GM19438 (cell line): ENCODE data around the gene GAL3ST1.
"Not testable (repeated sequence)": the region's sequence is repeated elsewhere in the genome, so short reads cannot be mapped to it uniquely, and the experiment has no call there.

Experiments used
- ATAC-seq: cut with Tn5 transposase; IDR thresholded peaks from one replicate; pipeline ENCODE4 v1.9.1; 2021; ENCODE audit warnings: low read depth; ENCODE audit not compliant: unreplicated experiment

GAL3ST1 gene

GRCh38 chr22:30574095-30574981, at the start of gene GAL3ST1:
TSS of gene GAL3ST1 (minus strand) at chr22:30574665. CDS start at chr22:30557392, 17,273 bp downstream.
- no peak for ATAC-seq

GRCh38 chr22:30619909-30620308, 45.4 kb upstream of the GAL3ST1 start:
- ATAC-seq = not testable (repeated sequence)

- ATAC-seq = no peak
These were observed 43.4 kb upstream of the GAL3ST1 start for GRCh38 chr22:30617819-30618218.

GRCh38 chr22:30615543-30615954, 41.1 kb upstream of the GAL3ST1 start:
- ATAC-seq = no peak

GRCh38 chr22:30614879-30615278, 40.4 kb upstream of the GAL3ST1 start:
- ATAC-seq = no peak

GRCh38 chr22:30614268-30614667, 39.8 kb upstream of the GAL3ST1 start:
- no peak for ATAC-seq

GRCh38 chr22:30612789-30613188, 38.3 kb upstream of the GAL3ST1 start:
- no peak for ATAC-seq

GRCh38 chr22:30611197-30611596, 36.7 kb upstream of the GAL3ST1 start:
- no peak for ATAC-seq

- no peak for ATAC-seq
These were observed 35.8 kb upstream of the GAL3ST1 start for GRCh38 chr22:30610299-30610698.

GRCh38 chr22:30609260-30610185, 35.1 kb upstream of the GAL3ST1 start:
- peak; percentile 40 for ATAC-seq

- no peak for ATAC-seq
These were observed 33.5 kb upstream of the GAL3ST1 start for GRCh38 chr22:30607939-30608338.

GRCh38 chr22:30607300-30607930, 33.0 kb upstream of the GAL3ST1 start:
- ATAC-seq = no peak

- no peak for ATAC-seq
These were observed 32.2 kb upstream of the GAL3ST1 start, which contains the start of gene TCN2 for GRCh38 chr22:30606455-30607299. TSS of gene TCN2 (plus strand) at chr22:30607174. CDS start at chr22:30607332, 158 bp downstream.

GRCh38 chr22:30605449-30606110, 31.1 kb upstream of the GAL3ST1 start:
- ATAC-seq = no peak

GRCh38 chr22:30604723-30605122, 30.3 kb upstream of the GAL3ST1 start:
- no peak for ATAC-seq

- no peak for ATAC-seq
These were observed 29.3 kb upstream of the GAL3ST1 start for GRCh38 chr22:30603801-30604200.

- ATAC-seq = no peak
These were observed 27.6 kb upstream of the GAL3ST1 start for GRCh38 chr22:30602049-30602448.

- ATAC-seq = no peak
These were observed 27.0 kb upstream of the GAL3ST1 start for GRCh38 chr22:30601464-30601863.

- no peak for ATAC-seq
These were observed 26.5 kb upstream of the GAL3ST1 start for GRCh38 chr22:30600921-30601320.
